HG03025 (cell line): ENCODE data around the gene ALG1L2.
"Not testable (repeated sequence)": the region's sequence is repeated elsewhere in the genome, so short reads cannot be mapped to it uniquely, and the experiment has no call there.

Experiments used
- ATAC-seq: cut with Tn5 transposase; IDR thresholded peaks from one replicate; pipeline ENCODE4 v1.9.1; 2021; ENCODE audit warnings: mild to moderate bottlenecking, moderate library complexity; ENCODE audit not compliant: unreplicated experiment, low FRiP score

Gene ALG1L2, protein sequence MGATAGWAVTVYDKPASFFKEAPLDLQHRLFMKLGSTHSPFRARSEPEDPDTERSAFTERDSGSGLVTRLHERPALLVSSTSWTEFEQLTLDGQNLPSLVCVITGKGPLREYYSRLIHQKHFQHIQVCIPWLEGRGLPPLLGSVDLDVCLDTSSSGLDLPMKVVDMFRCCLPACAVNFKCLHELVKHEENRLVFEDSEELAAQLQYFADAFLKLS

DNA sequence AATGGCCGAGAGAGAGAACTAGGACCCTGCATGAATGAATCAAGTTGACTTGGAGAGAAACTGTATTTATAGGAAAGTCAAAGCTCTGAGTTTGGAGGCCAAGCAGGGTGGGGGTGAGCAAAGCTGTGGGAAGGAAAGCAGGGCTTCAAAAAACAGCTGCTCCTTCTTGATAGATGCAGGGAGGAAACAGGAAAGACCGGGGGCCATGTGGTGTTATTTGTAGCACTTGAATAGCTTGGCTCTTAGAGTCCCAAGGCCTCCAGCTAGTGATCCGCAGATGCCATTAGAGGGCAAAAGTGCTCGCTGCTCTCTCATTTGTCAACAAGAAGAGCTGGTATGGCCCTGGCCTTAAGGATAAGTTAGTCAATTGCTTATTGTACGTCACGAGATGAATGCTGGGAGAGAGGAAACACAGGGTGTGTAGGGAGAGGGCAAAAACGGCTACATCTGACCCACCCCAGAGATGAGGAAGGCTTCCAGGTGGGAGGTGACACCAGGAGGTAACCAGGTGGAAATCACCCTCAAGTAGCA is at the start of gene ALG1L2:
Gene ALG1L2 (plus strand): TSS at position 481 of the 531 bp plus-strand sequence. CDS start 186 bp downstream, outside the sequence.
- ATAC-seq = no peak

DNA sequence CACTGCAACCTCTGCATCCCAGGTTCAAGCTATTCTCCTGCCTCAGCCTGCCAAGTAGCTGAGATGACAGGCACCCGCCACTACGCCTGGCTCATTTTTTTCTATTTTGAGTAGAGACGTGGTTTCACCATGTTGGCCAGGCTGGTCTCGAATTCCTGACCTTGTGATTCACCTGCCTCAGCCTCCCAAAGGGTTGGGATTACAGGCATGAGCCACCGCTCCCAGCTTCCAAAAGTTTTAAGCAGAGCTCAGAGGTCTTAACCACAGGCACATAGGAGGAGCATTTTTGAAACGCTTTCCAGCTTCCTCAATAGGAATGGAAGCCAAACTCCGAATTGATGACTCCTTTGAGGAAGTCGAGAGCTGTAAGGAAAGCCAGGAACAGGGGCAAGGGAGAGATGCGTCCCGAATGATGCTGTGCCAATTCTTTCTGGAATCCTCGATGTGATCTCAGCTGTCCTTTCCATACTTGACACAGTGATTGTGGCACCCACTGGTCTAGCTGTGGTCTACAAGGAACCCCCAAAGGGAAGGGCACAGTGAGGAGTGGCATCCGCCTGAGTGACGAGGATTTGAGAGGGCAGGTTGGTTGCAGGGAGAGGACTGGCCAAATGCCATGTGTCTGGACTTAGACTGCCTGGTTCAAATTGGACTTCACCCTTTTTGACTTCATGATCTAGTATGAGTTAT is 44.4 kb upstream of the ALG1L2 start:
- not testable (repeated sequence) for ATAC-seq

DNA sequence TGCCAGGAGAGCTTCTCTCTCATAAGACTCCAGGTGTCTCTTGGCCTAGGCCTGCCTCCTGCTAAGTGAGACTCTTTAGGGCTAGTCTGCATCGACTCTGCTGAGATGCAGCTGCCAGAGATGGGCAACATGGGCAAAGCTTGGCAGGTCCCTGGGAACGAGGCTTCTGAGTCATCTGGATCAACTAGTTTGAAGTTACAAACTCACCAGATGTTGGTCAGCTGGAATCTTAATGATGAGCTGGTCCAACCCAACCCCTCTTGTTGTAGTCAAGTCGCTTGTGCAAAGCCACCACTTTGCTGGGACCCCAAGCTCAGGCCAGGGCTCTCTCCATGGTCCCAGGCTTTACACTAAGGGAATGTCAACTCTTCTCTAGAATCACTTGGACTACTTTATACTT is 38.9 kb upstream of the ALG1L2 start:
- not testable (repeated sequence) for ATAC-seq

DNA sequence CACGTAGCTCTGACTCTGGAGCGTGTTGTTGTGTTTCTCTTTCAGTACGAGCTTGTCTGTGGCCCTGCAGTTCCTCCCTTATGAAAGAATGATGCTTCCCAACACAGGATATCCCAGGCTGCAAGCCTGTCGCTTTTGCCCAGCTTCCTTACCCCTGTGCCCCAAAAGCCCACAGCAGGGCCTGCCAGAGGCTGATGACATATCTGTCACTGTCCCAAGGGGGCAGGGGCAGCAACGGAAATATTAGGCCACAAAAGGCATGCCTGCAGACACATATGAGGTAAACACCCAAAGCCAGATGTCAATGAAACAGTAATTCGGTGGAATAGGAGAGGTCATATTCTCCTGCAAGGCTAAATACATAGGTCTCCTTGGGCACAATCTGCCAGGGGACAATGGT is 38.0 kb upstream of the ALG1L2 start:
- ATAC-seq = not testable (repeated sequence)

DNA sequence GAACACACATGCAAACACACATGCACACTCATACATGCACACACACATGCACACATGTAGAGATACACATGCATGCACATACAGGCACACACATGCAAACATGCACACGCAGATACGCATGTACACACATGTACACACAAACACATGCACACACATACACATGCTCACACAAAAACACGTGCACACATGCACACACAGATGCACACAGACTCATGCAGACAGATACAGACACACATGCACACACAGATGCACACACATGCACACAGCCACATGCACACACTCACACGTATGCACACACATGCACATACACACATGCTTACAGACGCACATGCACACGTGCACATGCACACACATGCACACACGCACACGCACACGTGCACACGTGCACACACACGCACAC is 37.3 kb upstream of the ALG1L2 start:
- no peak for ATAC-seq

DNA sequence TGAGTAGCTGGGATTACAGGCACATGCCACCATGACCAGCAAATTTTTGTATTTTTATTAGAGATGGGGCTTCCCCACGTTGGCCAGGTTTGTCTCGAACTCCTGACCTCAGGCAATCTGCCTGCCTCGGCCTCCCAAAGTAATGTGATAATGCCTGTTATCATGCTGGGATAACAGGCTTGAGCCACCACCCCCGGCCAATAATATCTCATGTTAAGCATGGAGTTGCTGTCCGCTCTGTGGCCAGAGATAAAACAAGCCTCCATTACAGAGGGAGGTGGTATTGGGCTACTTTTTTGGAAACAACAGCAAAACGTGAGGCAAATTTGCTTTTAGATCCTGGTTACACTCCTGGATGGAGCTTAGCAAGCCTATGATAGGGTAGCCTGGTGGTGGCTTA is 32.9 kb upstream of the ALG1L2 start:
- no peak for ATAC-seq

DNA sequence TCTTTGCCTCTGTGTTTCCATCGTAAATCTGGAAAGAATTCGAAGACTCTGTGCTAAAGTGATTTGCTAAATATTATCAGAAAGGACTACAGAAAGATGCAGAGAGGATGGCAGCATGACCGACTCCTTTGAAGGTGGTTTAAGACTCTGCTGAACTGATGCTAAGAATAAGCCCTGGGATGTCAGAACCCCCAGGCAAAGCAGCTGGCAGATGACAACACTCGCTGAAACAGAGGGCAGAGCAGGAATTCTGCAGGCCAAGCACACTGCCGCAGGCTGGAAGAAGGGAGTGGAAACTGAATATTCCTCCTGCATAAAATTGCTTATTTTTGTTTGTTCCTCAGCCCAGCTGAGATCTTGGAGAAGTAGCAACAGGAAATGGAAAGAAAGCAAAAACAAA is 29.3 kb upstream of the ALG1L2 start:
- not testable (repeated sequence) for ATAC-seq

DNA sequence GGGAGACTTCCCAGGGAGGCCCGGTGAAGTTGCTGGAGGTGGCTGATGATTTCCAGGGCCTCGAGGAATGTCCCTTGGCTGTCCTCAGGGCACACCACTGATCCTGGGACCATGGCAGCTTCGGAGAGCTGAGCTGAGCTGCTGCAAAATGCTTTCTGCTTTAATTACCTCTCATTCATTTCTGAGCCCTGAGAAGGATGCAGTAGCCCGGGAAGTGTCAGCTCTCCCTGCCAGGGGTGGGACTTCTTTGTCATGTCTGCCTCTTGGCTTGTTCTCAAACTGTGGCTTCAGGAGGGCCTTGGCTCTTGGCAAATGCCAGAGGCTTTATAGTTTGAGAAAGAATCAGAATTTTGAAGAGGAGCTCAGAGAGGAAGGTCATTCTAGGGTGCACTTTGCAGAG is 28.7 kb upstream of the ALG1L2 start:
- not testable (repeated sequence) for ATAC-seq

DNA sequence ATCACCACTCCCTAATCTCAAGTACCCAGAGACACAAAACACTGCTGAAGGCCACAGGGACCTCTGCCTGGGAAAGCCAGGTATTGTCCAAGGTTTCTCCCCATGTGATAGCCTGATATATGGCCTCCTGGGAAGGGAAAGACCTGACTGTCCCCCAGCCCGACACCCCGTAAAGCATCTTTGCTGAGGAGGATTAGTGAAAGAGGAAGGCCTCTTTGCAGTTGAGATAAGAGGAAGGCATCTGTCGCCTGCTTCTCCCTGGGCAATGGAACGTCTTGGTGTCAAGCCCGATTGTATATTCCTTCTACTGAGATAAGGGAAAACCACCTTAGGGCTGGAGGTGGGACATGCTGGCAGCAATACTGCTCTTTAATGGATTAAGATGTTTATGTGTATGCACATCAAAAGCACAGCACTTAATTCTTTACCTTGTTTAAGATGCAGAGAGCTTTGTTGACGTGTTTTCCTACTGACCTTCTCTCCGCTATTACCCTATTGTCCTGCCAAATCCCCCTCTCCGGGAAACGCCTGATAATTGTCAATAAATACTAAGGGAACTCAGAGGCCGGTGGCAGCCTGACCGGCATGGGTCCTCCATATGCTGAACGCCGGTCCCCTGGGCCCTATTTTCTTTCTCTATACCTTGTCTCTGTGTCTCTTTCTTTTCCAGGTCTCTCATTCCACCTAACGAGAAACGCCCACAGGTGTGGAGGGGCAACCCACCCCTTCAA is 23.9 kb upstream of the ALG1L2 start:
- not testable (repeated sequence) for ATAC-seq

DNA sequence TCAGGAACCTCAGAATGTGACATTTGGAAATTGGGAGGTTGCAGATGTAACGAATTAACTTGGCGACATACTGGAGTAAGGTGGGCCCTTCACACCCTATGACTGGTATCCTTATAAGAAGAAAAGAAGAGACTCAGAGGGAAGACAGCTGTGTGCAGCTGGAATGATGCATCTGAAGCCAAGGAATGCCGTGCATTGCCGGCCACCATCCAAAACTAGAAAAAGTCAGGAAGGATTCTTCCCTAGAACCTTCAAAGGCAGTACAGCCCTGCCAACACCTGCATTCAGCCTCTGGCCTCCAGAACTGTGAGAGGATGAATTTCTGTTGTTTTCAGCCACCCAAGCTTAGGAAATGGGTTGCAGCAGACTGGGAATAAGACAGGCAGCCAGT is 23.4 kb upstream of the ALG1L2 start:
- not testable (repeated sequence) for ATAC-seq

DNA sequence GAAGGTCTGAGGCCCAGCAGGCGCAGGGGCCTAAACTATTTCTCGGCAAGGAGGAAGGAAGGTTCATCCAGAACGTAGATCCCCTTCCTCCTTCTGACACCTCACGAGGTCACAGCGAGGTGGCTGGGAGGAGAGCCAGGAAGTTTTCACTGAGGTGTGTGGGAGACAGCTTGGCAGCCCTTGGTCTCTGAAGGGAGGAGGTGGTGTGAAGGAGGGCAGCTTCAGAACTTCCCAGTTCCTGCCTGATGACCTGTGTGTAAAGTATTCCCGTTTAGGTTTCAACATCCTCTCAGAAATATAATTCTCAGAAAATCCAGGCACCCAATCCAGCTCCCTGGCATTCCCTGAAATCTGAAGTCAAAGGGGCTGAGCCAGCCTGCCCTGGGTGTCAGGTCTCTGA is 22.9 kb upstream of the ALG1L2 start:
- ATAC-seq = not testable (repeated sequence)

DNA sequence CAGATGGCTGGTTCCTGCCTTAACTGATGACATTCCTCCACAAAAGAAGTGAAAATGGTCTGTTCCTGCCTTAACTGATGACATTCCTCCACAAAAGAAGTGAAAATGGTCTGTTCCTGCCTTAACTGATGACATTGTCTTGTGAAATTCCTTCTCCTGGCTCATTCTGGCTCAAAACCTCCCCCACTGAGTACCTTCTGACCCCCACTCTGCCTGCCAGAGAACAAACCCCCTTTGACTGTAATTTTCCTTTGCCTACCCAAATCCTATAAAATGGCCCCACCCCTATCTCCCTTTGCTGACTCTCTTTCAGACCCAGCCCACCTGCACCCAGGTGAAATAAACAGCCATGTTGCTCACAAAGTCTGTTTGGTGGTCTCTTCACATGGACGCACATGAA is 22.5 kb upstream of the ALG1L2 start:
- not testable (repeated sequence) for ATAC-seq

DNA sequence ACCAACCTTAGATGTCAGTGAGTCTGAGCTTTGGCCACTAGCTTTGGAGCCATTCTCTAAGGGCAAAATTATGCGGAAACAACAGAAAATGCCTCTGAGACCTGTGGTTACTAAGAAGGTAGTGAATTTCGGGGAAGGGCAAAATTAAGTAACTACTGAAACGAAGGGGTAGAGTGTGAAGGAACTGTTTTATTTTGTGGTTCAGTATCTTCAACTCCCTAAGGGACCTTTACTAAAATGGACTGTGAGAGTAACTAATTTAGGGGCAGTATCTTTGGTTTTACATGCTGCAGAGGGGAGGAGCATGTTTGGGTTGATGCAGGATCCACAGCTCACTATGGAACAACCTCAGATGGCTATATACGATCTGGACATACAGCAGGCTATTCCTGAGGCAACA is 8.0 kb upstream of the ALG1L2 start:
- ATAC-seq = no peak

DNA sequence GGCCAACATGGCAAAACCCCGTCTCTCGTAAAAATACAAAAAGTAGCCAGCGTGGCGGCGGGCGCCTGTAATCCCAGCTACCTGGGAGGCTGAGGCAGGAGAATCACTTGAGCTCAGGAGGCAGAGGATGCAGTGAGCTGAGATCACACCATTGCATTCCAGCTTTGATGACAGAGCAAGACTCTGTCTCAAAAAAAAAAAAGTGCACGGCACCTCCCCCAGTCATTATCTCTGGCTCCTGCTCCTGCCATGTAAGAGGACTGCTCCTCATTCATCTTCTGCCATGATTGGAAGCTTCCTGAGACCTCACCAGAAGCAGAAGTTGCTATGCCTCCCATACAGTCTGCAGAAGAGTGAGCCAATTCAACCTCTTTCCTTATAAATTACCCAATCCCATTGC is 4.0 kb upstream of the ALG1L2 start:
- ATAC-seq = no peak

DNA sequence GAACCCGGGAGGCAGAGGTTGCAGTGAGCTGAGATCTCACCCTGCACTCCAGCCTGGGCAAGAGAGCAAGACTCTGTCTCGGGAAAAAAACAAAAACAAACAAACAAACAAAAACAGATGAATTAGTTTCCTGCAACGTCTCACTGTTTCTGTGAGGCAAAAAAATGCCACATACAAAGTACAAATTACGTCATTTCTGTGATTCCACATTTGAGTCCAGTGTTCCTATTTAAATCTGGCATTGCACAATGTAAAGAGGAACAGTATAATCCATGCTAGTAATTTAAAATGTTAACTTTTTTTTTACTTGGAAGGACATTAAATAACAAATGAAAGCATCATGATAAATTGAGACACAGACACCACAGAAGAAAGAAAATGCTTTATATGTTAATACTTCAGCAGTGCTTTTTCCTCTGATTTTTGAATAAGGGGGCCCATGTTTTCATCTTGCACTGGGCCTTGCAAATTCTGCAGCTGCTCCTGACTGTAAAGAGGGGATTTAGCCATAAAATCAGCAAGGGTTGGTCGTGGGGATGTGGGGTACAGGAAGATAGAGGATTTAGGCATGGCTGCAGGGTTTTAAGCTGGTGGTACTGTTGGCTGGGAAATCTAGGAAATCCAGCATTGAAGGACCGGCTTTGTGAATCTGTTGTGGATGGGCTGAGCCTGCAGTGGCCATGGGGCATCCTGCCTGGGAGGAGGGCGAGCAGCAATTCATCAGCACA is 1.9 kb downstream of the ALG1L2 start:
- ATAC-seq = not testable (repeated sequence)

DNA sequence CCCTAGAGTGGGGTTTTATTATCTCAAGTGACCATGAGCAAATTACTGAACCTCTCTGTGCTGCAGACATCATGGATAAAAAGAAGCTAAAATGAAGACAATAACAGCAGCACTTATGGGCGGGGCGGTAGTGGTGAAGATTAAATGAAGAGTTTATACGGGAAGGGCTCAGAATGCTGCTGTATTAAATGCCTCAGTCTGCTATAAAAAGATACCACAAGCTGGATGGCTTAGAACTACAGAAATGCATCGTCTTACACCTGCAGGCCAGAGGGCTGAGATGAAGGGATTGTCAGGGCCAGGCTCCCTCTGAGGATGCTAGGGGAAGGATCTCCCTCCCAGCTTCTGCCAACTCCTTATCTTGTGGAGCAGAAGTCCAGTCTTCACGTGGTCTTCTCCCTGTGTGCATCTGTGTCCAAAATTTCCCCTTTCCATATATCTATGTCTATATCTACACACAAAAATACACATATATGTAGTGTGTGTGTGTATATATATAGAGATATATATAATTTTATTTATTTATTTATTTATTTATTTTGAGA is 2.9 kb downstream of the ALG1L2 start:
- no peak for ATAC-seq

DNA sequence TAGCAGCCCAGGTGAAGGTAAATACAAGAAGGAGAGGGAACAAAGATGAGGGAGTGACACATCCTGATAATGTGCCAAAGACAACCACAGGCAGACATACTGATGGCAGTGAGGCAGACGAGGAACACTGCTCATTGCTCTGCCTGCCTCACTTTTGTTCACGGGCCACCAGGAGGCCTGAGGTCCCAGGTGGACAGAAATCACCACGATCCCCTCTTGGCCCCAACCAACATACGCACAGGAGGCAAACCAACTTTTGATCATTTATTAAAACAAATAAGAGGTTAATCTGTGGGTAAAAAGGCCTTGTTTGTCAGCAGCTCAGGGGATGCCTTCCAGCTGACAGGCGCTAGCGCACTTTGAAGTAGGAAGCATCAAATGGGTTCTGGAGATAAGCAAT is 4.2 kb downstream of the ALG1L2 start:
- ATAC-seq = no peak

DNA sequence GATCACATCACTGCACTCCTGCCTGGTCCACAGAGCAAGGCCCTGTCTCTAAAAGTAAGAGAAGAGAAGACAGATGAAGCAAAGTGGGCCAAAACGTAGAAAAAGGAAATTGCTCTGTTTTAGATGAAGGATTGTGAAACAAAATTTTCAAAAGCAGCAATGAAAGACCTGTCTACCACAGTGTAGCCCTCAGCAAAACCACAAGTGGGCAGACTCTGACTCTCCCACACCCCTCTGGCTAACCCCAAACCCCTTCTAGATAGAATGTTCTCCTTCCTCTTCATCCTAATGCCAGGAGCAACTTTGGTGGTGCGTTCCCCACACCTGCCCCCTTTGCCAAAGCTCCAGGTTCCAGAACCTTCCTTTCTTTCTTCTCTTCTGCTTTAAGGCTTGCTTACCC is 5.0 kb downstream of the ALG1L2 start:
- not testable (repeated sequence) for ATAC-seq

DNA sequence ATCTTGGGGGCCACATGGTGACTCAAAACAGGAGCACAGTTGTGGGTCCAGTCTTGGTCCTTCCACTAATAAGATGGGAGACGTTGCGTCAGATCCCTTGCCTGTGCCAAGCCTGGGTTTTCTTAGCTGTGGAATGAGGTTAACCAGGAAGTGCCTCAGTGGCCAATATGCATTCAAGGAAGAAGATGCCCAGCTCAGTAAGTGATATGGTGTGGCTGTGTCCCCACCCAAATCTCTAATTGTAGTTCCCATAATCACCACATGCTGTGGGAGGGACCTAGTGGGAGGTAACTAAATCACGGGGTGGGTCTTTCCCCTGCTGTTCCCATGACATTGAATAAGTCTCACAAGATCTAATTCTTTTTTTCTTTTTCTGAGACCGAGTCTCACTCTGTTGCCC is 6.4 kb downstream of the ALG1L2 start:
- ATAC-seq = no peak

DNA sequence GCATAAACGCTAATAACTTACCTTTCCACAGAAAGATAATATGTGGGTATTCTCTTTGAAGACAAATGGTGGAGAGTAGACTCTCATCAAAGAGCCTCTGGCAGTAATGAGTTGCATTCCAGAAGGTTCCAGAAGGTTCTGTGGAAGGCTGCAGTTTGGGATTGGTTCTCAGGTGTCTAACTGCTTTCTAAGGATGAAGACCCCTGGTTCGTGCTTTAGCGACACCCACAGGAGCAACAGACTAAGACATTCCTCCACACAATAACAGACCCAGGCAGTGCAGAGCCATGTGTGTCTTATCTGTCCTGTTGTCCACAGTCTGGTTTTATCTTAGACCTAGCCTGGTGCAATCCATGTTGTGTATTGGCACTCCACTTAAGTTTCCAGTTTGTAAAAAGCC is 9.1 kb downstream of the ALG1L2 start:
- ATAC-seq = not testable (repeated sequence)
